K562 (cell line): ENCODE measurements around the gene CPNE1. TPM values are rescaled to one million over a fixed set of nuclear protein-coding genes. Genes with fewer than 3 reads are reported as not detected.

ENCODE experiments used
- ATAC-seq: fragments of 200-7000 bp; cut with Tn5 transposase; 3 replicates; pipeline ENCODE4 v1.9.1; 2020; ENCODE audit warnings: moderate library complexity
- BruUV-seq: library from RNA; stranded (reverse); fragments of 400-500 nt; replicated peaks from 2 replicates; lab custom pipeline; 2021; lab: Mats Ljungman, UMichigan
- CTCF ChIA-PET: fragments of 300-600 bp; formaldehyde crosslinking; extraction: SDS; loops from one replicate; lab custom pipeline; 2021; ENCODE audit warnings: low intra/inter-chr PET ratio; lab: Yijun Ruan, JAX
- POLR2A ChIA-PET: fragments of 300-600, 350-650 bp; sonication (Branson Sonifier 250); formaldehyde crosslinking; extraction: SDS; loops from one replicate; lab custom pipeline; 2021; ENCODE audit warnings: antibody characterized with exemption, inconsistent platforms; lab: Yijun Ruan, JAX
- DNase-seq, 4 experiments: peaks; one replicate each; pipeline versions ENCODE4 v3.0.0 to v3.0.0-alpha.2; 2011 to 2018; ENCODE audit warnings: low spot score in 3 of 4, mixed read lengths in 3 of 4; ENCODE audit errors: extremely low read depth in 1 of 4
- FAIRE-seq: peaks from 2 replicates; lab custom pipeline; 2011; peaks lifted over from hg19 to GRCh38; lab: Jason Lieb, UNC
- H2AFZ ChIP-seq: 2 replicates; pipeline ENCODE4 v1.6.0; 2011; ENCODE audit warnings: low read depth, low read length, control low read depth, inconsistent platforms
- H3K27ac ChIP-seq: fragments of 200-600 bp; 3 replicates; pipeline ENCODE4 v1.8.0; 2011; ENCODE audit warnings: low read depth, mild to moderate bottlenecking, control low read depth, inconsistent platforms, low read length, moderate library complexity, mixed read lengths; ENCODE audit errors: extremely low read depth
- H3K27me3 ChIP-seq, 2 experiments: fragments of 300-600 bp in 1 of 2; 2 replicates in 1 of 2; 3 replicates in 1 of 2; pipeline versions ENCODE4 v1.6.0 to v1.8.0; 2011; ENCODE audit warnings: inconsistent platforms in 2 of 2, low read length in 2 of 2, mild to moderate bottlenecking in 1 of 2, mixed read lengths in 1 of 2, moderate library complexity in 1 of 2; ENCODE audit not compliant: control insufficient read depth in 2 of 2, insufficient read depth in 2 of 2
- H3K36me3 ChIP-seq: fragments of 300-600 bp; 3 replicates; pipeline ENCODE4 v1.8.0; 2011; ENCODE audit warnings: mild to moderate bottlenecking, low read length, inconsistent platforms; ENCODE audit not compliant: control insufficient read depth, insufficient read depth
- H3K4me1 ChIP-seq, 2 experiments: fragments of 200-600 bp in 1 of 2; replicated peaks in 1 of 2; 2 replicates in 1 of 2; 3 replicates in 1 of 2; pipeline versions ENCODE4 v1.5.1 to v1.8.0; 2011; ENCODE audit warnings: inconsistent platforms in 2 of 2, low read length in 2 of 2, mild to moderate bottlenecking in 1 of 2, mixed read lengths in 1 of 2, moderate library complexity in 1 of 2; ENCODE audit not compliant: control insufficient read depth in 2 of 2, insufficient read depth in 2 of 2
- H3K4me2 ChIP-seq: 2 replicates; pipeline ENCODE4 v1.6.1; 2011; ENCODE audit warnings: low read length, control low read depth, inconsistent platforms, mixed read lengths; ENCODE audit not compliant: insufficient read depth
- H3K4me3 ChIP-seq: fragments of 200-600 bp; sonication (generic), shearing (Covaris generic); 2 replicates; pipeline ENCODE4 v1.5.1; 2016; ENCODE audit warnings: control low read depth, inconsistent platforms
- H3K79me2 ChIP-seq: fragments of 200-600 bp; 3 replicates; pipeline ENCODE4 v1.8.0; 2011; ENCODE audit warnings: low read length, inconsistent platforms; ENCODE audit not compliant: control insufficient read depth, insufficient read depth
- H3K9ac ChIP-seq, 2 experiments: 2 replicates each; pipeline versions ENCODE4 v1.6.0 to v1.6.1; 2011; ENCODE audit warnings: low read depth in 2 of 2, low read length in 2 of 2, control low read depth in 1 of 2, inconsistent platforms in 1 of 2, mild to moderate bottlenecking in 1 of 2, mixed read lengths in 1 of 2; ENCODE audit not compliant: insufficient read depth in 1 of 2
- H3K9me1 ChIP-seq: one replicate; pipeline ENCODE4 v1.6.0; 2011; ENCODE audit warnings: inconsistent platforms, mild to moderate bottlenecking, low read length, moderate library complexity; ENCODE audit not compliant: control insufficient read depth, insufficient read depth
- H3K9me3 ChIP-seq: replicated peaks from 2 replicates; pipeline ENCODE4 v1.5.1; 2011; ENCODE audit warnings: low read depth, low read length, inconsistent platforms; ENCODE audit not compliant: control insufficient read depth, insufficient read depth
- H4K20me1 ChIP-seq: replicated peaks from 2 replicates; pipeline ENCODE4 v1.6.1; 2011; ENCODE audit warnings: low read length, inconsistent platforms, mixed read lengths; ENCODE audit not compliant: control insufficient read depth, insufficient read depth
- ATF4 ChIP-seq: fragments of 450-650 bp; formaldehyde crosslinking; IDR thresholded peaks from 2 replicates; pipeline ENCODE4 v1.4.0; 2022; ENCODE audit warnings: mild to moderate bottlenecking, moderate library complexity
- BDP1 ChIP-seq: IDR thresholded peaks from 3 replicates; pipeline ENCODE4 v1.6.1; 2011; ENCODE audit not compliant: insufficient read length, insufficient read depth
- BRD4 ChIP-seq: fragments of 200-600 bp; sonication (generic); IDR thresholded peaks from 2 replicates; pipeline ENCODE4 v1.6.1; 2017; ENCODE audit warnings: inconsistent platforms
- BRD9 ChIP-seq: fragments of 450-650 bp; IDR thresholded peaks from 2 replicates; pipeline ENCODE4 v1.6.1; 2018; ENCODE audit warnings: low read depth; ENCODE audit not compliant: partially characterized antibody
- CBX8 ChIP-seq: fragments of 200-600 bp; sonication (generic); IDR thresholded peaks from 2 replicates; pipeline ENCODE4 v1.6.1; 2012; ENCODE audit warnings: borderline replicate concordance, mixed run types, low read depth, mild to moderate bottlenecking, moderate library complexity, mixed read lengths, low read length, control low read depth, inconsistent platforms; ENCODE audit not compliant: poor library complexity, severe bottlenecking; ENCODE audit errors: extremely low read depth
- E2F5 ChIP-seq: sonication (generic); formaldehyde crosslinking; IDR thresholded peaks from 2 replicates; pipeline ENCODE4 v1.8.0; 2022; ENCODE audit warnings: mild to moderate bottlenecking, missing genetic modification reagents
- HSF4 ChIP-seq: fragments of 250-450 bp; sonication (Bioruptor Pico); IDR thresholded peaks from 2 replicates; pipeline ENCODE4 v2.1.2; 2022; ENCODE audit warnings: mild to moderate bottlenecking, moderate library complexity, borderline replicate concordance
- LEF1 ChIP-seq: fragments of 450-650 bp; IDR thresholded peaks from 2 replicates; pipeline ENCODE4 v1.6.1; 2016; ENCODE audit warnings: mild to moderate bottlenecking
- MAZ ChIP-seq, 2 experiments: fragments of 450-650 bp in 1 of 2; sonication (generic) in 1 of 2; formaldehyde crosslinking; IDR thresholded peaks in 1 of 2; conservative IDR thresholded peaks in 1 of 2; 2 replicates each; pipeline versions ENCODE4 v1.4.0 to v1.5.0; 2020; ENCODE audit warnings: mild to moderate bottlenecking in 1 of 2, missing genetic modification reagents in 1 of 2
- TFE3 ChIP-seq: fragments of 450-650 bp; formaldehyde crosslinking; IDR thresholded peaks from 2 replicates; pipeline ENCODE4 v1.4.0; 2020; ENCODE audit warnings: mild to moderate bottlenecking, mixed read lengths
- THAP12 ChIP-seq: fragments of 250-450 bp; sonication (Bioruptor Pico); IDR thresholded peaks from 2 replicates; pipeline ENCODE4 v1.9.0; 2021; ENCODE audit warnings: mild to moderate bottlenecking, inconsistent platforms
- ZBTB2 ChIP-seq: fragments of 450-650 bp; IDR thresholded peaks from 2 replicates; pipeline ENCODE4 v1.6.1; 2016; ENCODE audit warnings: antibody characterized with exemption
- ZNF239 ChIP-seq: fragments of 250-450 bp; sonication (Bioruptor Pico); IDR thresholded peaks from 2 replicates; pipeline ENCODE4 v1.4.0; 2020; ENCODE audit warnings: mild to moderate bottlenecking
- WGBS: fragments of 100-300 bp; shearing (Covaris generic); methylation state at CpG from one replicate; pipeline ENCODE4 v1.1.6; 2016; ENCODE audit warnings: low coverage, mixed read lengths; ENCODE audit not compliant: insufficient coverage; ENCODE audit errors: missing lambda C conversion rate; 5-methylcytosine and 5-hydroxymethylcytosine counted together
- in situ Hi-C: fragments of 300-500 bp; cut with MboI; formaldehyde crosslinking; loops from 4 replicates; pipeline ENCODE4 v1.15.0; 2018; ENCODE audit warnings: inconsistent platforms, mixed read lengths
- intact Hi-C: fragments of 100-400 bp; cut with micrococcal nuclease; formaldehyde crosslinking; loops from 2 replicates; pipeline ENCODE4 v1.14.2; 2022
- polyA plus RNA-seq, 8 experiments: library from polyadenylated mRNA; depleted of rRNA in 4 of 8; stranded (reverse) in 5 of 8; unstranded in 3 of 8; fragments of >200 nt; fragmentation: Nextera tagmentation in 2 of 8; fragmentation: Illumina TruSeq in 1 of 8; extraction: Ambion mirVana in 2 of 8; extraction: Trizol in 1 of 8; gene quantifications; 2 replicates each; pipeline versions ENCODE4 v1.2.1 to v1.2.3, GENCODE V29; 2011 to 2014; ENCODE audit warnings: inconsistent platforms in 1 of 8, missing spikeins in 1 of 8
- total RNA-seq, 7 experiments: library from RNA; depleted of rRNA in 6 of 7; stranded (reverse); fragments of >200 nt in 6 of 7; fragmentation: Illumina TruSeq in 2 of 7; extraction: Trizol in 2 of 7; gene quantifications; 2 replicates each; pipeline versions ENCODE4 v1.2.1 to v1.2.3, GENCODE V29; 2011 to 2021; ENCODE audit warnings: low replicate concordance in 1 of 7
- TF ChIP-seq, protein P1 (sequence below): sonication (generic); formaldehyde crosslinking; IDR thresholded peaks from 2 replicates; pipeline ENCODE4 v1.9.0; 2022; ENCODE audit warnings: mild to moderate bottlenecking, missing genetic modification reagents

The CPNE1 gene
- total and polyA plus RNA-seq, 9 of the 15 experiments (the other 6 are each of a cell fraction or from before 2014, with no cell fraction given): 42.1 to 102 (median 56.0) TPM

- H3K36me3 ChIP-seq: no peaks in the 10 kb centered on the region
- ChIA-PET CTCF (no interaction called here), POLR2A (interaction anchor here (0.5 to 1.2 kb wide), 3 partner anchors 14 to 941 kb away, joined by 3 to 5 read pairs (median 4); no protein-coding TSS in a partner anchor)
- in situ Hi-C loops (no loop called here), intact Hi-C loops (no loop called here)
- no peaks in the 10 kb centered on the region for H3K79me2 ChIP-seq
- H3K27ac ChIP-seq: no peak overlapping the region
- H3K9me1 ChIP-seq: no peaks in the 10 kb centered on the region
- no peak overlapping the region for H3K4me3 ChIP-seq
- no peaks in the 10 kb centered on the region for H3K9me3 ChIP-seq
- no peak overlapping the region for H3K4me2 ChIP-seq
- peaks cover 0 to 6% of the 10 kb centered on the region in 2 experiments; a peak in 2 of 5 replicates for H3K27me3 ChIP-seq
- H2AFZ ChIP-seq: no peak overlapping the region
- BruUV-seq: no TSS peak
- ATAC-seq (no peak), FAIRE-seq (no peak), DNase-seq (no peak)
- H3K9ac ChIP-seq: no peak overlapping the region
- WGBS: 3% methylated on average over 2 of the region's 2 CpGs
- peaks cover 0 to 5% of the 10 kb centered on the region in 2 experiments; a peak in 3 of 5 replicates for H3K4me1 ChIP-seq
- no peaks in the 10 kb centered on the region for H4K20me1 ChIP-seq
- TF ChIP-seq LEF1: no peak
- no peak for TF ChIP-seq BRD9
- no peak for TF ChIP-seq ZNF239 (CRISPR knock-in tag)
- no peak for TF ChIP-seq ATF4 (CRISPR knock-in tag)
- no peak for TF ChIP-seq MAZ (CRISPR knock-in tag; conservative IDR thresholded peaks at IDR 0.05 in 1 of 2, IDR thresholded peaks at IDR 0.05 in 1 of 2)
- no peak for TF ChIP-seq ZBTB2
- no peak for TF ChIP-seq TFE3 (CRISPR knock-in tag)
- TF ChIP-seq BDP1: no peak
- no peak for TF ChIP-seq E2F5 (CRISPR knock-in tag)
- no peak for TF ChIP-seq THAP12 (CRISPR knock-in tag)
- TF ChIP-seq, protein P1, sequence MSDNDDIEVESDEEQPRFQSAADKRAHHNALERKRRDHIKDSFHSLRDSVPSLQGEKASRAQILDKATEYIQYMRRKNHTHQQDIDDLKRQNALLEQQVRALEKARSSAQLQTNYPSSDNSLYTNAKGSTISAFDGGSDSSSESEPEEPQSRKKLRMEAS (CRISPR knock-in tag): no peak
- no peak for TF ChIP-seq BRD4
- no peak for TF ChIP-seq HSF4
- TF ChIP-seq CBX8: no peak
Measured at GRCh38 chr20:35587436-35587835, 77.3 kb downstream of the CPNE1 start.
